ENCODE results near the gene TENM4.

The TENM4 gene

DNA sequence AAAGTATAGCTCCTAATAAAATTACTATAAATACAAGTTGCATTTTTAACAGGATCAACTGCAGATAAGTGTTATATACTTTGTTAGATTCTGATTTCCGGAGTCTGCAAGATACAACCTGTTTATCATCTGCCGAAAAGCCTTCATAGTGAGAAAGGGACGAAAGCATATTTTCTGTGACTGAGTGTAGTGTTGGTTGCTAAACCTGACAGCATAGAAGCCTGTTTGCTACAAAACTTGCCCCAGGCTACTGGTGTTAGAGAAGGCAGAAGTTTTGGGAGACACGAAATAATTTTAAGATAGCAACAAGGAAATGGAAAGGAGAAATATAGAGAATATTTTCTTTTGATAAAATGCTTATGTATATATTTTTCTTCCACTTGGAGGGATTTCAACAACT, 622.6 kb downstream of the TENM4 start:
- TF ChIP-seq, protein P1, sequence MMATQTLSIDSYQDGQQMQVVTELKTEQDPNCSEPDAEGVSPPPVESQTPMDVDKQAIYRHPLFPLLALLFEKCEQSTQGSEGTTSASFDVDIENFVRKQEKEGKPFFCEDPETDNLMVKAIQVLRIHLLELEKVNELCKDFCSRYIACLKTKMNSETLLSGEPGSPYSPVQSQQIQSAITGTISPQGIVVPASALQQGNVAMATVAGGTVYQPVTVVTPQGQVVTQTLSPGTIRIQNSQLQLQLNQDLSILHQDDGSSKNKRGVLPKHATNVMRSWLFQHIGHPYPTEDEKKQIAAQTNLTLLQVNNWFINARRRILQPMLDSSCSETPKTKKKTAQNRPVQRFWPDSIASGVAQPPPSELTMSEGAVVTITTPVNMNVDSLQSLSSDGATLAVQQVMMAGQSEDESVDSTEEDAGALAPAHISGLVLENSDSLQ (IDR thresholded peaks at IDR 0.05) = no peak
- no peak for TF ChIP-seq ELF4 (IDR thresholded peaks at IDR 0.05)
- TF ChIP-seq TARDBP (IDR thresholded peaks at IDR 0.05) = no peak
- TF ChIP-seq SUZ12 (IDR thresholded peaks at IDR 0.05) = no peak
- no peak for TF ChIP-seq CTBP1 (IDR thresholded peaks at IDR 0.05; ENCODE audit: borderline replicate concordance)
- no peak for TF ChIP-seq NFRKB (IDR thresholded peaks at IDR 0.05)
- TF ChIP-seq LEF1 (IDR thresholded peaks at IDR 0.05; ENCODE audit: borderline replicate concordance) = no peak
- TF ChIP-seq FOXA1 (IDR thresholded peaks at IDR 0.05) = no peak
- TF ChIP-seq FOXM1 (IDR thresholded peaks at IDR 0.05; ENCODE audit: borderline replicate concordance) = no peak
- no peak for TF ChIP-seq L3MBTL2 (conservative IDR thresholded peaks at IDR 0.05)
- no peak for TF ChIP-seq ARNT (IDR thresholded peaks at IDR 0.05)
- TF ChIP-seq HDGF (IDR thresholded peaks at IDR 0.05; ENCODE audit: borderline replicate concordance) = no peak
- TF ChIP-seq FOXK2 (IDR thresholded peaks at IDR 0.05) = no peak
- no peak for TF ChIP-seq ZNF384 (IDR thresholded peaks at IDR 0.05)
- TF ChIP-seq BHLHE40 (IDR thresholded peaks at IDR 0.05; ENCODE audit: borderline replicate concordance) = no peak
- DNase-seq (ENCODE audit: extremely low spot score) = no peak
- ChIA-PET POLR2A (no interaction called here), CTCF (interaction anchor here (1.7 kb wide), 1 partner anchor 8 kb away, joined by 3 read pairs; no protein-coding TSS in a partner anchor)

DNA sequence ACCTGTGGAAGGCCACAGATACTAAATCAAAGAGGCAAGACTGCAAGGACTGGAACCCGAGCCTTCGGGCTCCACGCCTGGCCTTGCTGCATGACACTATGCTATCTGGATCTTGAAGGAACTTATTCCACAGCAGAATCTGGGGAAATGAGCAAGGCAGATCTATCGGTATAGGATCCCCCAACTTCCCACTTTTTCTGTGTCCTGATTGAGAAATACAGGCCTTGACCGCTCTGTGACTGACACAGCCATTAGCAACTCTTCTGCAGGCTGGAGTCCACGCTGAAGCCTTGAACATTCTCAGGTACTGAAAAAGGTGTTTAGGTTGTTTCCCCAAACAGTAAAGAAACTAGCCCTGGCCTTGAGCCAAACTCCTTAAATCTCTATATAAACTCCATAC, 625.0 kb downstream of the TENM4 start:
- no peak for DNase-seq (ENCODE audit: extremely low spot score)
- ChIA-PET POLR2A (no interaction called here), CTCF (no interaction called here)
- TF ChIP-seq SUZ12 (IDR thresholded peaks at IDR 0.05) (no peak), FOXK2 (IDR thresholded peaks at IDR 0.05) (no peak), LEF1 (IDR thresholded peaks at IDR 0.05; ENCODE audit: borderline replicate concordance) (no peak)

DNA sequence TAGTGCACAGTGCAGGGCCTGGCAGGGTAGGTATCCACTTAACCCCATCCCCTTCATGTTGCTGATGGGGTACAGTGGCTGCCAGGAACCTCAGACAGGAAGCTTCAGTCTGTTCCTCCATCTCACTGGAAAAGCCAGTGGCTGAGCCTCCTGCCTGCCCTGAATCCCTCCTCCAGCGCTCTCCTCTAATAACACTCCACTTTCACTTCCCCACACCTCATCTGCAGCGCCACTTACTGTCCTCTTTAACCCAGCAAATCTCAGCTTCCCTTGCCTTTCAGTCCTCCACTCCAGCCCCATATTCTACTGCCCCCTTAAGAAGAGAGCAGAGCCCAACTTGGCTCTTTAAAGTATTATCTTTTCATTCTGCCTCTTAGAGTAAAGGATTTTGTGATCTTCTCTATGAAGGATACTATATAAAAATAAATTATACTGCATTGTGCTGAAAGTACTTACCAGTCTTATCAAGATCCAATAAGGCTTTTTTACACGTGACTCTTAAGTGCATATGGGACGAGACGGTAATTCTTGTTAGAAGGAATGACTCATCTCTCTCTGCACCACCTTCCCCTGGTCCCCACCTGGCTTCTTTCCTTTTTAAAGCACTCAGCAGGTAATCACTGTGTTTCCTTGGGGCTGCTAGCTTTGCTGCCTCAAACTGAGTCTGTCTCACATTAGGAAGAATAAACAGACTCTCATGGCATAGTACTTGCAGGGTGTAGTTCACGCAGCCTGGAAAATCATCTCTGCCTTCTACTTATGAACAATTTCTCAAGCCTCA, 628.1 kb downstream of the TENM4 start:
- TF ChIP-seq LEF1 (IDR thresholded peaks at IDR 0.05; ENCODE audit: borderline replicate concordance) (no peak), HDGF (IDR thresholded peaks at IDR 0.05; ENCODE audit: borderline replicate concordance) (no peak), CTBP1 (IDR thresholded peaks at IDR 0.05; ENCODE audit: borderline replicate concordance) (no peak), ZNF384 (IDR thresholded peaks at IDR 0.05) (no peak), ELF4 (IDR thresholded peaks at IDR 0.05) (no peak), TARDBP (IDR thresholded peaks at IDR 0.05) (no peak)
- TF ChIP-seq, protein P1 (IDR thresholded peaks at IDR 0.05) = no peak
- CTCF ChIA-PET = interaction anchor here (0.6 to 1.0 kb wide), 3 partner anchors 15 to 167 kb away, joined by 3 to 4 read pairs (median 3); no protein-coding TSS in a partner anchor

DNA sequence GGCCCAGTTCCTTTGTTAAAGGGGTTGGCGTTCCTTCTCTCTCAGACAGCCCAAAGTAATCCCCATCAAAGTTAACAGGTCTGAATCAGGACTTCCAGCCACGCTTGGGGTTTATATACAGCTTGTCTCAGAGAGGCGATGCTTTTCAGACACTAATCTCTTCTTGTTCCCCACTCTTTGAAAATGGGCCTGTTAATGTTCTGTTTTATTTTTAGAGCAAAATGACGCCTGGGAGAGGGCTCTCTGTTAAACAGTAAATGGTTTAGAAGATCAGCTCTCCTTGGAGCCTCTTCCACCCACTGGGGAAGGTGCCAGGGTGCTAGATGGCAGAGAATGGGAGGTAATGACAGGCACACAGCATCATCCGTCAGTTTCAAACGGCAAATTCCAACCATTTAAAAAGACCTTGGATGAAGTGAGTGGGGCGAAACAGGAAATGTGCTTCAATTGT, 630.2 kb downstream of the TENM4 start:
- no peak for DNase-seq (ENCODE audit: extremely low spot score)
- TF ChIP-seq SUZ12 (IDR thresholded peaks at IDR 0.05) (no peak), CTBP1 (IDR thresholded peaks at IDR 0.05; ENCODE audit: borderline replicate concordance) (no peak)
- ChIA-PET CTCF (interaction anchor here (1.0 to 4.0 kb wide), 3 partner anchors 9 to 165 kb away, joined by 3 to 22 read pairs (median 3); no protein-coding TSS in a partner anchor), POLR2A (interaction anchor here (1.2 kb wide), 1 partner anchor 10 kb away, joined by 3 read pairs; no protein-coding TSS in a partner anchor)

More for the DNA sequence above, 628.1 kb downstream of the TENM4 start:
- POLR2A ChIA-PET = no interaction called here
- no peak for DNase-seq (ENCODE audit: extremely low spot score)

DNA sequence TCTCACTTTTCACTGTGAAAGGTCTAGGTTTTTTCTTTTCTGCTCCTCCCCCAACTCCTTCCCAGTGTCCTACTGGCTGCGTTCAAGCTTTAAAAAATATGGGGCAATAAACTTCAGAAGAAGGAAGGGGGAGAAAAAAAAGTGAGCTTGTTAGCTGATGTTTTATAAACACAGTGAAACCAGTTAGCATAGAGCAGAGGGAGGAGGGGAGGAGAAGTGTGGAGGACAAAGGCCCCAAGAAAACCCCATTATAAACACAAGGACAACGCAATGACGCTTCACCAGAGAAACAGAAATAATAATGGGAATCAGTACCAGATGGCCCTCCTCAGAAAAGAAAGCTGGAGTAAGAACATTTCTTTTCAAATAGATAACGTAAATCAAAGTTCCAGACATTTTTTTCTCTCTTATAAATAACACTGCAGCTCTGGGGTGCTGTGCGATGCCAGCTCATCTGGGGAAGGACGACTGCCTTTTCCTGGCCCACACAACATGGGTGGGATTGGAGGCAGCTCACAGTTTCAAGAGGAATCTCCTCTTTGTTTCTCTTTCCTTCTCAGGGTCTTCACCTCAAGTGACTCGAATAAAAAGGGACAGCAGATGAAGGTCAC, 630.8 kb downstream of the TENM4 start:
- peak; percentile 77 for TF ChIP-seq ZNF384 (IDR thresholded peaks at IDR 0.05)
- no peak for TF ChIP-seq L3MBTL2 (conservative IDR thresholded peaks at IDR 0.05)
- TF ChIP-seq BHLHE40 (IDR thresholded peaks at IDR 0.05; ENCODE audit: borderline replicate concordance) = no peak
- TF ChIP-seq, protein P1 (IDR thresholded peaks at IDR 0.05) = 0 out of 2 replicates have a peak, but pooled peaks have one; percentile 8
- no peak for TF ChIP-seq TARDBP (IDR thresholded peaks at IDR 0.05)
- no peak for TF ChIP-seq NFRKB (IDR thresholded peaks at IDR 0.05)
- DNase-seq (ENCODE audit: extremely low spot score) = no peak
- POLR2A ChIA-PET = interaction anchor here (1.2 kb wide), 1 partner anchor 9 kb away, joined by 3 read pairs; no protein-coding TSS in a partner anchor
- CTCF ChIA-PET = interaction anchor here (0.7 to 4.0 kb wide), 4 partner anchors 9 to 165 kb away, joined by 3 to 22 read pairs (median 3); no protein-coding TSS in a partner anchor

DNA sequence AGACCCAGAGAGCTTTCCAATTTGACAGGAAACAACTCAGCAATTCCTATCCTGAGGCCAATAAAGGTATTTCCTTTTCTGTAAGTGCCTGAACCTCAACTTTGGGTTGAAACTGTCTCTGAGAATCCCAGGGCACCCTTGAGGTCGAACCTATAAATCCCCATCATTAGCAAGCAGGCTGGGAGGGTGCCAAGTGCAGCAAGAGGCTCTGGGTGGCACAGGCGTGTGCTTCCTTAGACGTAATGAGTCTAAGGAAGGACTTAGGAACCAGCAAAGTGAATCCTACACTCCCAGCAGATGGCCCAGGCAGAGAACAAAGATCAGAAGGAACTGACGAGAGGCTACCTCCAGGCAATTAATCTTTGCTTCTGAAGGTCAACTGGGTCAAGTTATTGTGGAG, 631.9 kb downstream of the TENM4 start:
- CTCF ChIA-PET = interaction anchor here (4.0 kb wide), 1 partner anchor 10 kb away, joined by 22 read pairs; no protein-coding TSS in a partner anchor
- no peak for DNase-seq (ENCODE audit: extremely low spot score)
- POLR2A ChIA-PET = no interaction called here
- TF ChIP-seq LEF1 (IDR thresholded peaks at IDR 0.05; ENCODE audit: borderline replicate concordance) = no peak
- no peak for TF ChIP-seq SUZ12 (IDR thresholded peaks at IDR 0.05)
- no peak for TF ChIP-seq CTBP1 (IDR thresholded peaks at IDR 0.05; ENCODE audit: borderline replicate concordance)
- no peak for TF ChIP-seq FOXM1 (IDR thresholded peaks at IDR 0.05; ENCODE audit: borderline replicate concordance)
- TF ChIP-seq, protein P1 (IDR thresholded peaks at IDR 0.05) = no peak
- TF ChIP-seq L3MBTL2 (conservative IDR thresholded peaks at IDR 0.05) = no peak
- no peak for TF ChIP-seq ZNF384 (IDR thresholded peaks at IDR 0.05)
- no peak for TF ChIP-seq ELF4 (IDR thresholded peaks at IDR 0.05)
- no peak for TF ChIP-seq FOXA1 (IDR thresholded peaks at IDR 0.05)
- TF ChIP-seq HDGF (IDR thresholded peaks at IDR 0.05; ENCODE audit: borderline replicate concordance) = no peak
- no peak for TF ChIP-seq ARNT (IDR thresholded peaks at IDR 0.05)
- TF ChIP-seq SP1 (IDR thresholded peaks at IDR 0.05) = no peak
- no peak for TF ChIP-seq NFRKB (IDR thresholded peaks at IDR 0.05)
- no peak for TF ChIP-seq TARDBP (IDR thresholded peaks at IDR 0.05)

All from HEK293T (cell line).